Measurements from ENCODE around the gene ZNF474.

DNA sequence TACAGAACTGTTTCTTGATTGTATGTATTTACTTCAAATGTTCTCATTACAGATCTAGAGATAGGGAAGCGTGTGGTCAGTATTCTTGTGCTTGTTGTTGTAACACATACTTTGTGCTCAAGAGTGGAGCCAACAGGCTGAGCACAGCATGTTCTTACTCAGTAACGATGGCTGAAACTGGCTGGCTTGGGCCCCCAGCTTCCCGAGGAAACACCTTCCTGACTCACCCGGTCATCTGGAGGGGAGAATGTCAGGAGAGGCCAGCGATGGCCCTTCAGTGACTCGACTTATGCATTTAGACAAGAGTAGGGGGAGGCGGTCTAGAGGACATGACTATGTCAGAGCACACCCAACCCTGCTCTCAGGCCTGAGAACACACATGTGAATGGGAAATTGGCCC, 25.6 kb downstream of the ZNF474 start:
- TF ChIP-seq CTCF (IDR thresholded peaks at IDR 0.05; ENCODE audit: low read depth, low read length, missing input control), result no peak
- TF ChIP-seq EGR1 (IDR thresholded peaks at IDR 0.05; ENCODE audit: low read depth in 2 of 2), result no peak
- TF ChIP-seq RAD21 (IDR thresholded peaks at IDR 0.05), result no peak
- TF ChIP-seq, protein P1, sequence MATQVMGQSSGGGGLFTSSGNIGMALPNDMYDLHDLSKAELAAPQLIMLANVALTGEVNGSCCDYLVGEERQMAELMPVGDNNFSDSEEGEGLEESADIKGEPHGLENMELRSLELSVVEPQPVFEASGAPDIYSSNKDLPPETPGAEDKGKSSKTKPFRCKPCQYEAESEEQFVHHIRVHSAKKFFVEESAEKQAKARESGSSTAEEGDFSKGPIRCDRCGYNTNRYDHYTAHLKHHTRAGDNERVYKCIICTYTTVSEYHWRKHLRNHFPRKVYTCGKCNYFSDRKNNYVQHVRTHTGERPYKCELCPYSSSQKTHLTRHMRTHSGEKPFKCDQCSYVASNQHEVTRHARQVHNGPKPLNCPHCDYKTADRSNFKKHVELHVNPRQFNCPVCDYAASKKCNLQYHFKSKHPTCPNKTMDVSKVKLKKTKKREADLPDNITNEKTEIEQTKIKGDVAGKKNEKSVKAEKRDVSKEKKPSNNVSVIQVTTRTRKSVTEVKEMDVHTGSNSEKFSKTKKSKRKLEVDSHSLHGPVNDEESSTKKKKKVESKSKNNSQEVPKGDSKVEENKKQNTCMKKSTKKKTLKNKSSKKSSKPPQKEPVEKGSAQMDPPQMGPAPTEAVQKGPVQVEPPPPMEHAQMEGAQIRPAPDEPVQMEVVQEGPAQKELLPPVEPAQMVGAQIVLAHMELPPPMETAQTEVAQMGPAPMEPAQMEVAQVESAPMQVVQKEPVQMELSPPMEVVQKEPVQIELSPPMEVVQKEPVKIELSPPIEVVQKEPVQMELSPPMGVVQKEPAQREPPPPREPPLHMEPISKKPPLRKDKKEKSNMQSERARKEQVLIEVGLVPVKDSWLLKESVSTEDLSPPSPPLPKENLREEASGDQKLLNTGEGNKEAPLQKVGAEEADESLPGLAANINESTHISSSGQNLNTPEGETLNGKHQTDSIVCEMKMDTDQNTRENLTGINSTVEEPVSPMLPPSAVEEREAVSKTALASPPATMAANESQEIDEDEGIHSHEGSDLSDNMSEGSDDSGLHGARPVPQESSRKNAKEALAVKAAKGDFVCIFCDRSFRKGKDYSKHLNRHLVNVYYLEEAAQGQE (IDR thresholded peaks at IDR 0.05), result no peak
- no peak for TF ChIP-seq GABPA (IDR thresholded peaks at IDR 0.05 in 1 of 2, conservative IDR thresholded peaks at IDR 0.05 in 1 of 2)

Measured in liver (tissue), 3 donors.